NT2/D1 (cell line): ENCODE measurements around the gene TMEM187.

ENCODE experiments used
- SUZ12 ChIP-seq: IDR thresholded peaks from 2 replicates; pipeline ENCODE4 v1.6.1; 2011; ENCODE audit not compliant: insufficient read length, insufficient read depth; ENCODE audit errors: extremely low read depth
- YY1 ChIP-seq: IDR thresholded peaks from 2 replicates; pipeline ENCODE4 v1.6.1; 2011; ENCODE audit not compliant: insufficient read length, insufficient read depth
- ZNF274 ChIP-seq: IDR thresholded peaks from 2 replicates; pipeline ENCODE4 v1.6.1; 2011; ENCODE audit warnings: mild to moderate bottlenecking, low read depth, low read length

GRCh38 chrX:154004315-154004714 lies 31.8 kb downstream of the TMEM187 start:
- TF ChIP-seq YY1: no peak
- TF ChIP-seq SUZ12: no peak
- no peak for TF ChIP-seq ZNF274
